T-helper 1 cell treated with Interleukin-12 subunit alpha and Interleukin-12 subunit beta and Interleukin-4 antibody, amounts not matched to agents 30 μg/mL and 1 μg/mL, for 36 hours (primary cell): Measurements from ENCODE around the gene HDDC2.
"Not testable (repeated sequence)": the region's sequence is repeated elsewhere in the genome, so short reads cannot be mapped to it uniquely, and the experiment has no call there.

Experiments
- H3K27ac Mint-ChIP-seq: one replicate; pipeline ENCODE4 v1.8.0; 2021; ENCODE audit warnings: mild to moderate bottlenecking, mixed read lengths
- H3K27me3 Mint-ChIP-seq: one replicate; pipeline ENCODE4 v1.8.0; 2021; ENCODE audit warnings: low read depth, mixed read lengths
- H3K36me3 Mint-ChIP-seq: one replicate; pipeline ENCODE4 v1.8.0; 2021; ENCODE audit warnings: low read depth, mixed read lengths
- H3K4me1 Mint-ChIP-seq: one replicate; pipeline ENCODE4 v1.8.0; 2021; ENCODE audit warnings: low read depth, mixed read lengths
- H3K4me3 Mint-ChIP-seq: one replicate; pipeline ENCODE4 v1.8.0; 2021; ENCODE audit warnings: mild to moderate bottlenecking, moderate library complexity, mixed read lengths
- H3K9me3 Mint-ChIP-seq: one replicate; pipeline ENCODE4 v1.8.0; 2021; ENCODE audit warnings: mixed read lengths

HDDC2 gene

DNA sequence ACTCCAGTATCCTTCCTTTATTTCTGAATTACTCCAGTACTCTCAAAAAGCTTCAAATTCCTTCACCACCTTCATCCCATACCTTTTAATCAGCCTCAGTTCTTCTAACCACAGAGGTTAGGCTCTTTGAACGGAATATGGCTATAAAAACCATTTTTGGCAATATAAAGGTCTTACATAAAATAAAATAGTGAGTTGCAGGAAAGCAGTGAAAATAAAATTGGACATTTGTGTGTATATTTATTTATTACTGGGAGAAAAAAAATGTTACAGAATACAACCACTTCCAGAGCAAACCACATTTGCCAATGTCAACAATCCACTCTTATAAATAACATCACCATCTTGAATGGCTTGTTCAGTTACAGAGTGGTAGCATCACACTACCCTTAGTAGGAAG lies 7.7 kb downstream of the HDDC2 start:
- no peak overlapping the region for H3K27ac Mint-ChIP-seq
- H3K9me3 Mint-ChIP-seq: no peaks in the 10 kb centered on the region
- peaks cover 11% of the 10 kb centered on the region for H3K4me1 Mint-ChIP-seq
- H3K27me3 Mint-ChIP-seq: no peaks in the 10 kb centered on the region
- no peak overlapping the region for H3K4me3 Mint-ChIP-seq
- H3K36me3 Mint-ChIP-seq: peaks cover 46% of the 10 kb centered on the region

DNA sequence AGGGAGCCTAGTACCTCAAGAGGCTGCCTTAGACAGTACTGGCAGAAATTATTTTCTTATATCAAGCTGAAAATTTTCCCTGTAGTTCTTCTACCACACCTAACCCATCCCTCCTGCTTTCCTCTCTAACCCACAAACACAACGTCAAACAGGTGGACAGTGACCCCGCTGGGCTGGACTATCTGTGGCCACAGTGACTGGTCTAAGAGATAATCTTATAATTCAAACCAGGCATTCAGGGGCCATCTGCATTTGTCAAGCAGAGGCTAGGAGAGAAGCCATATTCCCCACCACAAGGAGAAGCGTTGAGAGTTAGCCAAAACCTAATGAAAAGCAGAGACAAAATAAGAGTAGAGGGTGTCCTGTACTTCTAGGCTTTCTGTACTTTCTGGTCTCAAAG lies 8.2 kb downstream of the HDDC2 start:
- Mint-ChIP-seq H3K9me3 (no peaks in the 10 kb centered on the region), H3K27me3 (no peaks in the 10 kb centered on the region), H3K27ac (no peak overlapping the region), H3K36me3 (peaks cover 46% of the 10 kb centered on the region), H3K4me1 (peaks cover 11% of the 10 kb centered on the region), H3K4me3 (no peak overlapping the region)

DNA sequence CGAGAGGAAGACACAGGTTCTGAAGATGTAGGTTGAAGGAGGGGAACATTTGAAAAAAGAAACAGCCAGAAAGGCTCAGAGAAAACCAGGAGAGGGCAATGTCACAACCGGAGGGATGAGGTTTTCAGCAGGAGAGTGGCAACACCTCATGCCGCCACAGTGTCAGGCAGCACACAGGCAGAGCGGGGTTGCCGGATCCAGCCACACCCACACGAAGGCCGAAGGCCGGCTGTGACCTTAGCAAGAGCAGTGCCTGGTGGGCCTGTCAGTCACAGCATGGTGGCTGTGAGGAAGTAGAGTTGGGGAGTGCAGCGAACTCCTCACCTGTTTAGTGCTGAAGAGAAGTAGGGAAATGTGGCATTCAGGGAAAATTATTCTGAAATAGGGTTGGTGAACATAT lies 14.0 kb downstream of the HDDC2 start:
- peaks cover 65% of the 10 kb centered on the region for H3K36me3 Mint-ChIP-seq
- H3K4me1 Mint-ChIP-seq: peaks cover 2% of the 10 kb centered on the region
- no peaks in the 10 kb centered on the region for H3K27me3 Mint-ChIP-seq
- H3K27ac Mint-ChIP-seq: no peak overlapping the region
- H3K4me3 Mint-ChIP-seq: no peak overlapping the region
- peaks cover 19% of the 10 kb centered on the region for H3K9me3 Mint-ChIP-seq

DNA sequence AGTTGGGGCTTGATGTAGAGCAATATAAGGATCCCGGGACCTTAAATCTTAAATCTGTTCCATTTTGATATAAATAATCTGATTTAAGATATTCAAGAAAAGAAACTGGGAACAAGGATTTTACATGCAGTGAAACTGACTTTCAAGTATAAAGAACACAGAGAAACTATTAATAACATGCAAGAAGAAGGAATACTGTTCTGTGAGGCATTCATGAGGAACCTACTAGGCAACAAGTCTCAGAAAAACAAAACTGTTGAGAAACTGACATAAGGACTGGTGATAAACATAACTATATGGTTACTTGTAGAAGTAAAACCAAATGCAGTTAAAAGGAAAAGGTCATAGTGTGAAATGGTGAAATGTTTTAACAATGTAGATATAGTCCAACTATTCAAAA lies 15.8 kb downstream of the HDDC2 start:
- Mint-ChIP-seq H3K4me3 (no peak overlapping the region), H3K4me1 (peaks cover 4% of the 10 kb centered on the region), H3K27ac (no peak overlapping the region), H3K27me3 (no peaks in the 10 kb centered on the region), H3K9me3 (peaks cover 31% of the 10 kb centered on the region), H3K36me3 (peaks cover 72% of the 10 kb centered on the region)

DNA sequence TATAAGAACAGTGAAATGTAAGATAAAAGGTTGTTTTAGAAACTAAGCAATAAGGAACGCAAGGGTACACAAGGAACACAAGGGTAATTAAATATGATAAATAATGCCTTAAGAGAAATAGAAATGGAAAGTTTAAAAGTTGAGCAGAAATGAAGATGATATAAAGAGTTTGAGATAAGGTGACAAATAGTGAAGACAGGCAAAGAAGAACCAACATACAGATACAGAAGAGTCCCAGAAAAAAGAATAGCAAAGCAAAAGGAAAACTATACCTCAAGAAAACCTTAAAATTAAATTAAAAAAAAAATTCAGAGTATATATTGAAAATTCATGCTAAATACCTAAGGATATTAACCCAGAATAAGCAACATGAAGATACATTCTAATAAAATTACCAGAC lies 16.4 kb downstream of the HDDC2 start:
- Mint-ChIP-seq H3K9me3 (peaks cover 32% of the 10 kb centered on the region), H3K36me3 (peaks cover 73% of the 10 kb centered on the region), H3K27ac (no peak overlapping the region), H3K4me3 (no peak overlapping the region), H3K27me3 (no peaks in the 10 kb centered on the region), H3K4me1 (peaks cover 4% of the 10 kb centered on the region)

DNA sequence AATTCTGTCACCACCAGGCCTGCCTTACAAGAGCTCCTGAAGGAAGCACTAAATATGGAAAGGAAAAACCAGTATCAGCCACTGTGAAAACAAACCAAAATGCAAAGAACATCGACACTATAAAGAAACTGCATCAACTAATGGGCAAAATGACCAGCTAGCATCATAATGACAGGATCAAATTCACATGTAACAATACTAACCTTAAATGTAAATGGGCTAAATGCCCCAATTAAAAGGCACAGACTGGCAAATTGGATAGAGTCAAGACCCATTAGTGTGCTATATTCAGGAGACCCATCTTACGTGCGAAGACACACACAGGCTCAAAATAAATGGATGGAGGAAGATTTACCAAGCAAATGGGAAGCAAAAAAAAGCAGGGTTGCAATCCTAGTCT lies 19.3 kb downstream of the HDDC2 start:
- Mint-ChIP-seq H3K9me3 (peaks cover 24% of the 10 kb centered on the region), H3K36me3 (peaks cover 65% of the 10 kb centered on the region), H3K4me1 (peaks cover 10% of the 10 kb centered on the region)
- not testable (repeated sequence) for H3K4me3 Mint-ChIP-seq, H3K27ac Mint-ChIP-seq, H3K27me3 Mint-ChIP-seq

DNA sequence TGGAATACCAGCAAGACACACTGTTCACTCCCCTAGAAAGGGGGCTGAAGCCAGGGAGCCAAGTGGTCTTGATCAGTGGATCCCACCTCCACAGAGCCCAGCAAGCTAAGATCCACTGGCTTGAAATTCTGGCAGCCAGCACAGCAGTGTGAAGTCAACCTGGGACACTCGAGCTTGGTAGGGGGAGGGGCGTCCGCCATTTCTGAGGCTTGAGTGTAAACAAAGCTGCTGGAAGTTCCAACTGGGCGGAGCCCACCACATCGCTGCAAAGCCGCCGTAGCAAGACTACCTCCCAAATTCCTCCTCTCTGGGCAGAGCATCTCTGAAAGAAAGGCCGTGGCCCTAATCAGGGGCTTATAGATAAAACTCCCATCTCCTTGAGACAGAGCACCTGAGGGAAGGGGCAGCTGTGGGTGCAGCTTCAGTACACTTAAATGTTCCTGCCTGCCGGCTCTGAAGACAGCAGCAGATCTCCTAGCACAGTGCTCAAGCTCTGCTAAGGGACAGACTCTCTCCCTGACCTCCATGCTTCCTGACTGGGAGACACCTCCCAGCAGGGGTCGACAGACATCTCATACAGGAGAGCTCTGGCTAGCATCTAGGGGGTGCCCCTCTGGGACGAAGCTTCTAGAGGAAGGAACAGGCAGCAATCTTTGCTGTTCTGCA lies 21.3 kb downstream of the HDDC2 start:
- Mint-ChIP-seq H3K9me3 (peaks cover 17% of the 10 kb centered on the region), H3K36me3 (peaks cover 51% of the 10 kb centered on the region), H3K4me1 (peaks cover 17% of the 10 kb centered on the region)
- not testable (repeated sequence) for H3K27me3 Mint-ChIP-seq, H3K4me3 Mint-ChIP-seq, H3K27ac Mint-ChIP-seq

DNA sequence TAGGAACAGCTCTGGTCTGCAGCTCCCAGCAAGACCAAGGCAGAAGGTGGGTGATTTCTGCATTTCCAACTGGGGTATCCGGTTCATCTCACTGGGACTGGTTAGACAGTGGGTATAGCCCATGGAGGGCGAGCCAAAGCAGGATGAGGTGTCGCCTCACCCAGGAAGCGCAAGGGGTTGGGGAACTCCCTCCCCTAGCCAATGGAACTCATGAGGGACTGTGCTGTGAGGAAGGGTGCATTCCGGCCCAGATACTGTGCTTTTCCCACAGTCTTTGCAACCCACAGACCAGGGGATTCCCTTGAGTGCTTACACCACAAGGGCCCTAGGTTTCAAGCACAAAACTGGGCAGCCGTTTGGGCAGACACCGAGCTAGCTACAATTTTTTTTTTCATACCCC lies 21.8 kb downstream of the HDDC2 start:
- Mint-ChIP-seq H3K36me3 (peaks cover 50% of the 10 kb centered on the region), H3K4me3 (no peak overlapping the region), H3K27me3 (no peaks in the 10 kb centered on the region), H3K27ac (no peak overlapping the region), H3K4me1 (peaks cover 18% of the 10 kb centered on the region), H3K9me3 (peaks cover 13% of the 10 kb centered on the region)

DNA sequence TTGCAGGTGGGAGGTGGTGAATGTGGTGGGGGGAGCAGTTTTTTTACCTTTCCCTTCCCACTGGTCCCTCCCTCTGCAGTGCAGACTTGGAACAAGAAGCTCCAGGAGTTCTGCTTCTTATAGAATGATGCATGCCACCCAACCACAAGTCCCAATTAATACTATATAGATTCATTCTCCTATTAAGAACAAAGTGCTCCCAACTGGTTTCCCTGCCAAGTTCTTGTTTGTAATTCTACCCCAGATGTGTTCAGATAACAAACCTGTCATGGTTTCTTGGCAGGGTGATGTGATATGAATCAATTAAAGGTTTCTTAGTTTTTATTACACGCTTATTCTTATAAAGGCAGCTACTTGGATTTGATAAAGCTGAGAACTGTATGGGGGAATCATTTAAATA lies 23.9 kb downstream of the HDDC2 start:
- Mint-ChIP-seq H3K4me1 (peaks cover 16% of the 10 kb centered on the region), H3K27ac (no peak overlapping the region), H3K27me3 (no peaks in the 10 kb centered on the region), H3K4me3 (no peak overlapping the region), H3K36me3 (peaks cover 31% of the 10 kb centered on the region), H3K9me3 (peaks cover 13% of the 10 kb centered on the region)

DNA sequence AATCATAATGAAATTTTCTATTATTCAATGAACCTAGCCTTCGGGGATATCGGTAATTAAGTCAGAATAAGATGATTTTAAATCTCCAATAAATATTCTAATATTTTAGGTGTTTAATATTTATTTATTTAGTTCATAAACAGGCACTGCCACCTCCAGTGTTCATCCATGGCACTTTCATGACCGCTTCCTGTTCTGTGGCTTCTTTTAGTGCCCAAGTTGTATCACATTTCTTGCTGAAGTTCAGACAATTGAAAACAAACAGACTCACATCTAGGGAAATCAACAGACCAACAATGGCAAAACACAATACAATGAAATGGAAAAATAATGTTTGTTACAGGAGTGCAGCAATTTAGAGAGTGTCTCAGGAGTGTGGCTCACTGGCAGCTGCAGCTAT lies 26.0 kb downstream of the HDDC2 start:
- H3K27me3 Mint-ChIP-seq: no peaks in the 10 kb centered on the region
- H3K4me3 Mint-ChIP-seq: no peak overlapping the region
- H3K27ac Mint-ChIP-seq: no peak overlapping the region
- no peaks in the 10 kb centered on the region for H3K9me3 Mint-ChIP-seq
- H3K4me1 Mint-ChIP-seq: peaks cover 14% of the 10 kb centered on the region
- peaks cover 18% of the 10 kb centered on the region for H3K36me3 Mint-ChIP-seq

DNA sequence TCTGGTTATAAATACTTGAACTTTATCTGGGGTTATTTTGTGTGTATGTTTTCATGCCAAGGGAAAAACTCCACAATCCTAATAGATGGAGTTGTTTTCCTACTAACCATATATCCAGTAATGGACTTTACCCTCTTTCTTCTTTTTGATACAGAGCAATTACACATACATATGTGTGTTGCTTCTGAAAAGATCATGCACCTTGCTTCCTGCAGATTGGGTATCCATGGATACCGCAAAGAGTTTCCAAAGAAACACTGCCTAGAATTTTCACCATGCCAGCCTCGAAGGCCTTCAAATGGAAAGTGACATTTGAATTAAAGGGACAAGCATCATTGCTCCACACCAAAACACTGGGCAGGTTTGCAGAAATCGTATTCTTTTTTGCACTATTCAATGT lies 26.8 kb downstream of the HDDC2 start:
- Mint-ChIP-seq H3K36me3 (peaks cover 17% of the 10 kb centered on the region), H3K9me3 (no peaks in the 10 kb centered on the region), H3K27me3 (no peaks in the 10 kb centered on the region), H3K27ac (no peak overlapping the region), H3K4me3 (no peak overlapping the region), H3K4me1 (peaks cover 14% of the 10 kb centered on the region)

DNA sequence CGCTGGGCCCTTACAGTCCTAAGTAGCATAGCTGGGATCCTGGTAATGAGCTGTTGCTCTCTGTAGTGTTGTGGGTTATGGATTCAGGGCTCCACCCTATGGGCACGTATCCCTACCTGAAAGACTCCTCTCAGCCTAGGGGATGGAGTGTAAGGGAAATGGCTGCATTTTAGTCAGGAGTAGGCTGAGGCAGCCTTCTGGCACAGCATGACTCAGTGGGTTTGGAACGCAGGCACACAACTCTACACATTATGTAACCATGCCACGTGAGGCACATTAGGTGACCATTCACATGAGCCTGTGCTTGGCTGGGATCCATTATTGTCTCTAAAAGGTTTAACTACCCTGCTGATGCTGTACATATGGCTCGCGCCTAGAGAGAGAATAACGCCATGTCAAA lies 27.8 kb downstream of the HDDC2 start:
- H3K27me3 Mint-ChIP-seq: no peaks in the 10 kb centered on the region
- peaks cover 12% of the 10 kb centered on the region for H3K4me1 Mint-ChIP-seq
- no peak overlapping the region for H3K27ac Mint-ChIP-seq
- H3K9me3 Mint-ChIP-seq: no peaks in the 10 kb centered on the region
- H3K36me3 Mint-ChIP-seq: peaks cover 12% of the 10 kb centered on the region
- no peak overlapping the region for H3K4me3 Mint-ChIP-seq

DNA sequence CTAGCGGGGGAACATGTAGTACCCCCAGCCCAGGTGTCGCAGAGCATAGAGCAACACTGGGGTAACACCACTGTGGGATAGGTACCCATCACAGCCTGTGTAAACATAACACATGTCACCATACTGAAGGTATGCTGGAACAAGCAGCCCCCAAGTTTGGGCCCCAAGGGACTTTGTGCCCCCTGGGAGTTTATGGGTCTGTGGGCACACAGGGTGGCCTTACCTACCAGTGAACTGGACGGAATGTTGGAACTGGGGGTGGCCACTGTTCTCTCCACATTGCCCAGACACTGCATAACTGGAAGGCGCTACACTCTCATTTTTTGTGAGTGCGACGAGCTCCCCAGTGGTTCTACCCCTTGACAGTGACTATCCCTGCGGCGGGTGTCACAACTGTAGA lies 28.5 kb downstream of the HDDC2 start:
- no peak overlapping the region for H3K4me3 Mint-ChIP-seq
- no peak overlapping the region for H3K27ac Mint-ChIP-seq
- peaks cover 8% of the 10 kb centered on the region for H3K4me1 Mint-ChIP-seq
- H3K36me3 Mint-ChIP-seq: peaks cover 6% of the 10 kb centered on the region
- no peaks in the 10 kb centered on the region for H3K9me3 Mint-ChIP-seq
- H3K27me3 Mint-ChIP-seq: no peaks in the 10 kb centered on the region

DNA sequence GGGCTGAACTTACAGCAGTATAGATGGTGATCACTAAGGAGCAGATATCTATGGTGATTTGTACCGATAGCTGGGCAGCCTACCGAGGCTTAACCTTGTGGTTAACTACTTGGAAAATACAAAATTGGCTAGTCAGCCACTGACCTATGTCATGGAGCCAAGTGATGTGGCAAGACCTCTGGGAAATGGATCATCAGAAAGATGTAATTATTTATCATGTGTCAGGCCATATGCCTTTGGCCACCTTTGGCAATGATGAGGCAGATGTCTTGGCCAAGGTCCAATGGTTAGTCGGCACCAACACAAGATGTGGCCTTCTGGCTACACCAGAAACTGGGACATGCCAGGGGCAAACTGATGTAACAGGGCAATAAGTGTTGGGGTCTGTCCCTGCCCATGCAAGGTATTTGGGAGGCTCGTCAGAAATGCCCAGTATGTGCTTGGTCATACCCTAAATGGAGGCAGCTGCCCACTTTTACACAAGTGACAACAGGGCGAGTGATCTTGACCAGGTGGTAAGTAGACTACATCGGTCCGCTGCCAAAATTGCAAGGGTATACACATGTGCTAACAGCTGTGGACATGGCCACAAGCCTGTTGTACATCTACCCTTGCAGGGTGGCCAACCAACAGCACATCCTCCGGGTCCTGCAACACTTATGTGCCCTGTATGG lies 30.1 kb downstream of the HDDC2 start:
- no peak overlapping the region for H3K4me3 Mint-ChIP-seq

DNA sequence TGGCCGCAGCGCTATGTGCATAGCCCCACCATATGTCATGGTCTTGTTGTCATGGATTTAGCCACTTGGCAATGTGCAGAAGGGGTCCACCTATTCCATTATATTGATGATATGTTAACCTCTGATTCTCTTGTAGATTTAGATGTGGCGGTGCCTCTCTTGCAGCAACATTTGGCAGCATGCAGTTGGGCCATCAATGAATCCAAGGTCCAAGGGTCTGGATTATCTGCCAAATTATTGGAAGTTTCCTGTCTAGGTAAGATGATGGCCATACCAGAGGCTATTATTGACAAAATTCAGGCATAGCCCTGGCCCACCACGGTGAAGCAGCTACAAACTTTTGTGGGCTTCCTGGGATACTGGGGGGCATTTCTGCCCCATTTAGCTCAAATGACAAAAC lies 31.4 kb downstream of the HDDC2 start:
- no peaks in the 10 kb centered on the region for H3K27me3 Mint-ChIP-seq
- no peak overlapping the region for H3K27ac Mint-ChIP-seq
- peaks cover under 1% of the 10 kb centered on the region for H3K4me1 Mint-ChIP-seq
- H3K4me3 Mint-ChIP-seq: no peak overlapping the region
- H3K36me3 Mint-ChIP-seq: peaks cover 4% of the 10 kb centered on the region
- H3K9me3 Mint-ChIP-seq: no peaks in the 10 kb centered on the region

More for the DNA sequence above, 30.1 kb downstream of the HDDC2 start:
- Mint-ChIP-seq H3K9me3 (no peaks in the 10 kb centered on the region), H3K27me3 (no peaks in the 10 kb centered on the region), H3K36me3 (peaks cover 6% of the 10 kb centered on the region), H3K27ac (no peak overlapping the region), H3K4me1 (peaks cover 8% of the 10 kb centered on the region)
